GM21390 (cell line): ENCODE results near the gene KRT35.

ENCODE experiments used
- ATAC-seq: cut with Tn5 transposase; IDR thresholded peaks from one replicate; pipeline ENCODE4 v1.9.1; 2021; ENCODE audit not compliant: unreplicated experiment

Gene KRT35

GRCh38 chr17:41490000-41490990 lies 9.3 kb upstream of the KRT35 start:
- ATAC-seq: no peak

GRCh38 chr17:41489531-41489930 lies 8.6 kb upstream of the KRT35 start, which contains the start of gene KRT36:
TSS of gene KRT36 (minus strand) at chr17:41489910. CDS start at chr17:41489864, 46 bp downstream.
- no peak for ATAC-seq

DNA sequence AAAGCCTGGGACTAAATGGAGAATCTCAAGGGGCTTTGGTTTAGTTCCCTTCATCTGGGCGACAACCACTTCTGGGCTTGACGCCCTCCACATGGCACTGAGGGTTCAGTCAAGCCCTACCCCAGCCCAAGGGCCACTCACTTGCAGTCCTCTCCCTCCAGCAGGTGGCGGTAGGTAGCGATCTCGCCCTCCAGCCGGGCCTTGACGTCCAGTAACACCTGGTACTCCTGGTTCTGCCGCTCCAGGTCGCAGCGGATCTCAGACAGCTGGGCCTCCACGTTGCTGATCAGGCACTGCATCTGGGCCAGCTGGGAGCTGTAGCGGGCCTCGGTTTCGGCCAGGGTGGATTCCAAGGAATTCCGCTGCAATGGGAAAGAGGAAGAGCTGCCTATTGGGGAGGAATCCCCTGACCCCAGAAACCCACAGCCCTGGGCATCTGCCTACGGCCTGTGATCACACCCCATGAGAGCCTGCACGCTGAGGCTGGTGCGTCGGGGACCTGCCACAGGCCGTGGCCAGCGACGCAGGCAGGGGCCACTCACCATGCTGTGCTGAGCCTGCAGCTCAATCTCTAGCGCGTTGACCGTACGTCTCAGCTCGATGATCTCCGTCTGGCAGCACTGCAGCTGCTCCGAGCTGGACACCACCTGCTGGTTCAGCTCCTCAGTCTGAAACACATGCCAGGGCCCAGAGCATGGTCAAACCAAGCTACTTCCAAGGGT lies 6.0 kb upstream of the KRT35 start:
- no peak for ATAC-seq

DNA sequence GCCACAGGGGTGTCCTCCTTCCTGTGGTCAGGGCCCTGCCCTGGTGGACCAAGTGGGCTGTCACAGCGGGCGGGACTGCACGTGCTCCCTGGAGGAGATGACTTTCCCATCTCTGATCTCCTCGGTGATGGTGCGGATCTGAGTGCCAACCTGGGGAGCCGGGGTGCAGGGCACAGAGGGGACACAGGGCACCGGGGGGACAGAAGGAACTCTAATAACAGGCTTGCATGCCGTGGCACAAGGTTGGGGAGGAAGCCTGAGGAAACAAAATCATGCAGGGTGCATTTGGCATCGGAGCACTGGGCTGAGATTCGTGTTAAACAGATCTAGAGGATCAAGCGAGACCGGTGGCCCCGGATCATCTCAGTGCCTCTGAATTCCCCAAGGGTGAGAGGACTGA lies 5.4 kb upstream of the KRT35 start:
- ATAC-seq: no peak

DNA sequence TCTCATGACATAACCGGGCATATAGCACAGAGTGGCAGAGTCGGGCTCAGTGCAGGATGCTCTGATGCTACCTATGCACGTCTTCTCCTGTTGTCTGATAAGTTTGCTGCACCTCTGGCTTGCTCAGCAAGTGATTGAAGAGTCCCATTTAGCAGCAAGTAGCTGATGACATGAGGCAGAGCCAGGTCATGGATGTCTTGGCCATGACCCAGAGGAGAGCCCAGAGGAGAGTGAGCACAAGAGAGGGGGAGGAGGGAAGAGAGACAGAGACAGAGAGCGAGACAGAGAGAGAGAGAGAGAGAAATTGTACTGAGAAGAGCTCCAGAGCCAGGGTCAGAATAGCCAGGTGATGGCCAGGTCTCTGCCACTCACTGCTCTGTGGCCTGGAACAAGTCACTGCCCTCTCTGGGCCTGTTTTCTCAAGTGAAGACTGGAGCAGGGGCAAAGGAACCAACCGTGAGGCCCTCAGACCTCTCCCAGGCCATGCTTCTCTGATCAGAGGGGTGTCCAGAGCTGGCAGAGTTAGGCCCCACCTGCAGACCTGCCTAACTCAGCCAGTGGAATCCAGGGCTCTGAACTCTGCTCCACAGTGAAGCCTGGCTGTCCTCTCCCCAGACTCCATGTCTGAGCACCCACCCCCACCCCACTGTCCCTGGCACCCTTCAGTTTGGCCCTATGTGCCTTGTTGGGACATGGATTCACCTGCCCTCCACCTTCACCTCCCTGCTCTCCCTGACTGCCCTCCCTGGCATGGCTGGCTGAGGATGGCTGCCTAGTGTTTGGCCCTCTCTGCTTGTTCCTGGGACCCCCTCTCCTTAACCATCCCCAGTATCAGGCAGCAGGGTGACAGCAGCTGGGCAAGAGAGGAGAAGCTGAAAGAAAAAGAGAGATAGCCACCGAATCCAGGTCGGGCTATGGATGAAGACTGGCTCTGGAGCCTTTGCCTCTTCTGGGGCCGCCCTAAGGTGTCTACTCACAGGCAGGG lies 4.3 kb upstream of the KRT35 start:
- ATAC-seq: no peak

DNA sequence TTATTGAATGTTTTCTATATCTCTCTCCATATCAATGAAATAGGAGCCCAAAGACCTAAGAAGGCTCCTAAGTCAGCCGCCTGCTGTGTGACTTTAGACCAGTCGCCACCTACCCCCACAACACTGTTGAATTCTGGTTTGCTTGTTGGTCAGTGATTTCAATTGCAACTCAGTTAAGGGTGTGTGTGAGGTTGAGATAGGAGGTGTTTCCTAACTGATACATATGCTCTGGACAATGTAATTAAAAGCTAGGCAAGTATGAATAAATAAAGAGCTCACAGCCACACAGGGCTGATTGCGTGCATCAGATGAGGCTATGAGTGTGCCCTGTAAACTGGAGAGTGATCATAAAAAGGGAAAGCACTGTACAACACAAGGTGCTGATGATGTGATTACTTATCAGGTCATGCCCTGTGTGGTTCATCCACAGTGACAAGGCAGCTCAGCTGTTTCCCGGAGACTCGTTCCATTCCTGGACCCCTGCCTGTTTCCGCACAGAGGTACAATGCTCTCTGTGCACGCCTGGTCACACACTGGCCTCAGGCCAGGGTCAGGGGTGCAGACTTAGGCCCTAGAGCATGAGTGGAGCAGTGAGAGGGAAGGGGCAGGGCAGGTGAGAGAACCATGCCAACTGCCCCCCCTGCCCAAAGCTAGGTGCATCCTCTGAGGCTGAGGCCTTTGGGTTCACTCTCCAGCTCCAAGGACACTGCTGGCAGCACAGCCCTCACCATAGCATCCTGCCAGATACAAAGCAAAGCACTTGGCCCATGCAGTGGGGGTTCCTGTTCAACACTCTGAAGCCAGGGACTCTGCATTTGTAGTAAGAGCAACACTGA lies 3.3 kb upstream of the KRT35 start:
- ATAC-seq: no peak

DNA sequence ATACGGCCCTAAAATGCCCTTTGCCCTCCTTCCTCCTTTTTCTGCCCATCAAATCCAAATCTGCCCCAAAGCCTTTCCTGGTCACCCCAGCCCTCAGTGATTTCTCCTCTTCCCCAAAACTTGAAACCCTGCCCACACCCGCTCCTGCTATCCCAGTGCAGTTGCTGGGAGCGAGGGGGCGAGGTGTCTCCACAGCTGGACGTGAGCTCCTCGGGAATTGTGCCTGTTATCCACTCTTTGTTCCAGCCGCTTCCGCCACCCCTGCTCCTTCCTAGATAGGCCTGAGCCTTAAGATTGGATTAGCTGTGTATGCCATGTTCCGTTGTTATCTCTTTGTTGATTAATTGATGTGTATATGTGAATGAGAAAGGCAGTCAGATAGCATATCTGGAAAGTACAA lies 2.6 kb upstream of the KRT35 start:
- ATAC-seq: no peak

GRCh38 chr17:41480581-41480980 lies 370 bp downstream of the KRT35 start:
- ATAC-seq: no peak

GRCh38 chr17:41480136-41480535 lies 815 bp downstream of the KRT35 start:
- no peak for ATAC-seq

DNA sequence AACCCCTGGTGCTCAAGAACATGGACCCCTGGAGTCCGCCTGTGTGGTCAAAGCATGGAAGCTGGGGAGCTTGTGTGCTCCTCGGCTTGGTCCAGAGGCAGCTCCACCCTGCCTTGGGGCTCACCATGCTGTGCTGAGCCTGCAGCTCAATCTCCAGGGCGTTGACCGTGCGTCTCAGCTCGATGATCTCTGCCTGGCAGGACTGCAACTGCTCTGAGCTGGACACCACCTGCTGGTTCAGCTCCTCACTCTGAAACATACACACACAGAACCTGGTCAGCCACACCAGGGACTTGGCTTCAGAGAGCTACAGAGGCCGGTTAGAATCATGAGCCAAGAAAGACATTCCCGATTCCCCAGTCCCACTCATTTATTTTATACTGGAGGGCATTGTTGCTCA lies 2.7 kb downstream of the KRT35 start:
- no peak for ATAC-seq

DNA sequence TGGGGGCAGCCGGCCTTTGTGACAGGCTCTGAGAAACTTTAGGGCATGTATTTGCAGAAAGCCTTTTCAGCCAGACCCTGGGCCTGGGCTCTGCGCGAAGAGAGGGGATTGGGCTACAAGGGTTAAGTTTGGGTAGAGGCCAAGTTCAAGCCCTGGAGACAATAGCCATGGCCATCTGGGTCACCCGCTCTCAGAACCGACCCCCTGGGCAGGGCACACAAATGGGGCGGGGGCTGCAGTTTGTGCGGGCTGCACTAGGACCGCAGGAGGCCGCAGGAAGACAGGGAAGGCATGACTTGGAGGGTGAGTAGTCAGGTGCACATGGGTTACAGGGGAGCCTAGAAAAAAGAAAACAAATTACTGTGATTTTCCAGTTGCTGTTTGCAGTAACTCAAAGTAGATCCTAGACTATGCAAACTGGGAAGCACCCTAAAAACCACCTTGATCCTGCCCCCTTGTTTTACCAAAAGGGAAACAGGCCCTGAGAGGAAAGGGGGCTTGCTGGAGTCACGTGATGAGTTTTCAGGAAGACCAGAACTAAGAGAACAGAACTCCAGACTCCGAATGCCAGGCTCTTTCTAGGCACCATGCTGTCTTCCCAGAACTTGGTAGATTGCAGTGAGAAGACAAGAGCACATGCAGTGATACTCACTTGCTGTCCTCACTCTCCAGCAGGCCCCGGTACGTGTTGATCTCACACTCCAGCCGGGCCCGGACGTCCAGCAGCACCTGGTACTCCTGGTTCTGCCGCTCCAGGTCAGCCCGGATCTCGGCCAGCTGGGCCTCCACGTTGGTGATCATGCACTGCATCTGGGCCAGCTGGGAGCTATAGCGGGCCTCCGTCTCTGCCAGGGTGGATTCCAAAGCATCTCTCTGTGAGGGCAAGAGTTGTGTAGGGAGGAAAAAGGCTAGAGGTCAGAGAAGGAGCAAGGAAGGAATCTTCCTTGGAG lies 3.8 kb downstream of the KRT35 start:
- ATAC-seq: no peak

DNA sequence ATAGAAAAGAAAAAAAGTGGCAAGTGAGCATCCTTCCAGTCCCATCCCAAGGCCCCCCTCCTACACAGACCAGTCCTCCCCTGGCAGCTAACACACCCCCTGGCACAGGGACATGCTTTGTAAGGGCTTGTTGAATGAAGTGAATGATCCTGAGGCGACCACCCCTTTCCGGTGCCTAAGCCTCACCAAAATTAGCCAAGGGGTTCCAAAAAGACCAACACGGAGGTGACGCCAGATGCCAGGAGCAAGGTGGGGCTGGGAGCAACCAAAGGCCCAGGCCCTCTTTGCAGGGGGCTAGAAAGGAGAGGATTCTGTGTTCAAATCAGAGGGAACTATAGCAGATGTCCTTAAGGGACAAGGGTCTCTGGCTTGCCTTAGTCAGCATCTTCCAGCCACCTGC lies 5.5 kb downstream of the KRT35 start:
- ATAC-seq: no peak

- no peak for ATAC-seq
Observed at GRCh38 chr17:41474863-41475262, 6.1 kb downstream of the KRT35 start.

DNA sequence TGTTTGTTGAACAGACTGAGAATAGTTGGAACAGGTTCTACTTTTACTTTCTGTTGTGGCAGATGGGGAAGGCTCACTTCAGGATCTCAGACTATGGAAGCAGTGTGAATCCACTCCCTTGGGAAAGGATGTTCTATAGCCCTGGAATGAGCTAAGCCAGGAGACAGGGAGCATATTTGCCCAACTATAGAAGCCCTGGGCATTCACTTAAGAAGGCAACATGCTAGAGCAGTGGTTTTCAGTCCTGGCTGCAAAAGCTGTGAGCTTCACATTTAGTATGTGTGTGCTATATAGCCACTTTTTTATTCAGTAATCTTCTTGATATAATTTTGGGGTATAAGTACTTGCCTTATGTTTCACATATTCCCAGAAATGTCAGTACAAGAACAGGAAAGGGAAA lies 12.6 kb downstream of the KRT35 start:
- no peak for ATAC-seq

- ATAC-seq: no peak
Observed at GRCh38 chr17:41467561-41467960, 13.4 kb downstream of the KRT35 start.

- ATAC-seq: no peak
Observed at GRCh38 chr17:41466988-41467387, 14.0 kb downstream of the KRT35 start, which contains the start of gene KRT32. TSS of gene KRT32 (minus strand) at chr17:41467386. CDS start at chr17:41467325, 61 bp downstream.

GRCh38 chr17:41464682-41465081 lies 16.3 kb downstream of the KRT35 start:
- no peak for ATAC-seq

DNA sequence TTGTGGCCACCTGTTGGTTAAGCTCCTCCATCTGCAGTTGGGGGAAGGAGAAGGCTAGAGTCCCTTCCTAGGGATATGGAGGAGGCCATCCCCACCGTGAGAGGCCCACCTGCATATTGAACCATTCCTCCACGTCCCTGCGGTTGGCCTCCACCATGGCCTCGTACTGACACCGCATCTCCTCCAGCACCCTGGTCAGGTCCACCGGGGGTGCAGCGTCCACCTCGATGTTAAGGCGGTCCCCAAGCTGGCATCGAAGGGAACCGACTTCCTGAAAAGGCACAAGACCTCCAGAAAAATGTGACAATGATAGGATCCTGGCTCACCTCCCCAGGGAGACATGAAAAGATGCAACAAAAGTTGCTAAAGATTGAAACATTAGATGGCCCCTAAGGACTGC lies 16.8 kb downstream of the KRT35 start:
- ATAC-seq: no peak

DNA sequence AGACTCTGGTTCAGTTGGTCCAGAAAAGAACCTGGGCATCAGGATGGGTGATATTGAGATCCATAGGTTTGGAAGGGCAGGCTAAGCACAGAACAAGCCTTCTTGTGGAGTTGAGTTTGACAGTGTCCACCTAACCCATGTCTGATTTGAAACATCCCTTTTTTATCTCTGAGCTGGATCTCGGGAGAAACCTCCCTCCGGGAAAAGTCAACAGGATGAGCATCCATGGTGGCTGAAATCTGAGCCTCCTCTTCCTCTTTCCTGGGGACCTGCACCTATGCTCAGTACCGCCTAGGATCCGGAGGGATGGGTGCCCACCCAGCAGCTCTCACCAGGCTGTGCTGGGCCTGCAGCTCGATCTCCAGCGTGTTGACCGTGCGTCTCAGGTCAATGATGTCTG lies 17.2 kb downstream of the KRT35 start:
- no peak for ATAC-seq
